GM12878 (cell line): ENCODE measurements around the gene CPNE9. TPM values are rescaled to one million over a fixed set of nuclear protein-coding genes. Genes with fewer than 3 reads are reported as not detected.

Source experiments
- BCLAF1 ChIP-seq: fragments of 450-650 bp; IDR thresholded peaks from 2 replicates; pipeline ENCODE4 v1.6.1; 2017; ENCODE audit warnings: antibody characterized with exemption, mild to moderate bottlenecking, moderate library complexity
- BRCA1 ChIP-seq: IDR thresholded peaks from 2 replicates; pipeline ENCODE4 v1.6.1; 2011; ENCODE audit warnings: low read depth, low read length, improper control_type of control experiment
- E2F8 ChIP-seq: fragments of 450-650 bp; IDR thresholded peaks from 2 replicates; pipeline ENCODE4 v1.6.1; 2018; ENCODE audit warnings: mild to moderate bottlenecking, low read depth, moderate library complexity; ENCODE audit not compliant: partially characterized antibody
- NBN ChIP-seq: fragments of 450-650 bp; IDR thresholded peaks from 2 replicates; pipeline ENCODE4 v1.6.1; 2016
- POLR2AphosphoS5 ChIP-seq: IDR thresholded peaks from 2 replicates; pipeline ENCODE4 v1.6.1; 2011; ENCODE audit warnings: mild to moderate bottlenecking, low read length, inconsistent platforms
- RELB ChIP-seq: fragments of 450-650 bp; IDR thresholded peaks from 2 replicates; pipeline ENCODE4 v1.6.1; 2017; ENCODE audit warnings: low read depth, mild to moderate bottlenecking, moderate library complexity
- SREBF1 ChIP-seq: IDR thresholded peaks from 2 replicates; pipeline ENCODE4 v1.6.1; 2012; ENCODE audit warnings: mild to moderate bottlenecking, low read length
- ZBTB4 ChIP-seq: fragments of 450-650 bp; formaldehyde crosslinking; IDR thresholded peaks from 2 replicates; pipeline ENCODE4 v1.4.0; 2022; ENCODE audit warnings: mild to moderate bottlenecking, moderate library complexity
- ZZZ3 ChIP-seq: IDR thresholded peaks from 2 replicates; pipeline ENCODE4 v1.6.1; 2011; ENCODE audit warnings: low read depth; ENCODE audit not compliant: control insufficient read depth, insufficient read length
- polyA plus RNA-seq, 11 experiments: library from polyadenylated mRNA; depleted of rRNA in 4 of 11; unstranded in 6 of 11; stranded (reverse) in 5 of 11; fragments of >200 nt; fragmentation: Nextera tagmentation in 4 of 11; fragmentation: Illumina TruSeq in 1 of 11; extraction: Ambion mirVana in 4 of 11; extraction: Trizol in 1 of 11; gene quantifications; 1 replicate in 1 of 11; 2 replicates in 10 of 11; pipeline versions ENCODE4 v1.2.1 to v1.2.3, GENCODE V29; 2011 to 2016; ENCODE audit warnings: inconsistent platforms in 2 of 11, missing spikeins in 2 of 11, low read depth in 1 of 11
- total RNA-seq, 4 experiments: library from RNA; depleted of rRNA in 3 of 4; stranded (reverse); fragments of >200 nt in 3 of 4; fragmentation: Illumina TruSeq in 1 of 4; extraction: Trizol in 1 of 4; gene quantifications; 2 replicates each; pipeline versions ENCODE4 v1.2.1 to v1.2.3, GENCODE V29; 2013 to 2021

CPNE9 gene
- total and polyA plus RNA-seq, 10 of the 15 experiments (the other 5 are each of a cell fraction or from before 2014, with no cell fraction given): 0.02 to 0.12 (median 0.05) TPM; not detected in 7

- no peak for TF ChIP-seq E2F8
- no peak for TF ChIP-seq ZBTB4
- TF ChIP-seq ZZZ3: no peak
- no peak for TF ChIP-seq BCLAF1
- no peak for TF ChIP-seq SREBF1
- TF ChIP-seq POLR2AphosphoS5: no peak
- no peak for TF ChIP-seq RELB
- no peak for TF ChIP-seq BRCA1
- TF ChIP-seq NBN: no peak
Measured at GRCh38 chr3:9727743-9728142, 24.1 kb downstream of the CPNE9 start (continued).
